ENCODE measurements around the gene TNFRSF25.

TNFRSF25 gene

GRCh38 chr1:6424619-6425593, 41.1 kb downstream of the TNFRSF25 start, which contains the start of gene ESPN:
TSS of gene ESPN (plus strand) at chr1:6424776. CDS start at chr1:6424956, 180 bp downstream.
- Histone ChIP-seq H3K9ac (no peak within 1 kb of the TSS), H3K4me1 (ENCODE audit: low read depth, poor library complexity, severe bottlenecking) (no peaks in the 10 kb centered on the region), H4K20me1 (ENCODE audit: insufficient read depth) (no peaks in the 10 kb centered on the region), H3K27me3 (ENCODE audit: insufficient read depth, low read depth) (peaks cover 91% of the 10 kb centered on the region), H3K27ac (no peak within 1 kb of the TSS), H3K4me3 (IDR thresholded peaks at IDR 0.05; ENCODE audit: insufficient read depth, low read depth, low read length) (no peak within 1 kb of the TSS), H3K36me3 (ENCODE audit: insufficient read depth) (no peaks in the 10 kb centered on the region), H3K4me2 (no peak within 1 kb of the TSS), H3K79me2 (ENCODE audit: insufficient read depth, low read depth) (no peaks in the 10 kb centered on the region), H2AFZ (ENCODE audit: low read depth) (no peak within 1 kb of the TSS; the same call in 1 of the 2 replicates)
- TF ChIP-seq CTCF (conservative IDR thresholded peaks at IDR 0.05; ENCODE audit: low read depth, low read length), result no peak

GRCh38 chr1:6424000-6424565, 41.9 kb downstream of the TNFRSF25 start:
- Histone ChIP-seq H3K9ac (no peak overlapping the region), H3K27me3 (ENCODE audit: insufficient read depth, low read depth) (peaks cover 94% of the 10 kb centered on the region), H3K27ac (no peak overlapping the region), H3K4me2 (no peak overlapping the region), H3K79me2 (ENCODE audit: insufficient read depth, low read depth) (no peaks in the 10 kb centered on the region), H3K4me1 (ENCODE audit: low read depth, poor library complexity, severe bottlenecking) (no peaks in the 10 kb centered on the region), H2AFZ (ENCODE audit: low read depth) (no peak overlapping the region), H4K20me1 (ENCODE audit: insufficient read depth) (no peaks in the 10 kb centered on the region), H3K4me3 (IDR thresholded peaks at IDR 0.05; ENCODE audit: insufficient read depth, low read depth, low read length) (no peak overlapping the region), H3K36me3 (ENCODE audit: insufficient read depth) (no peaks in the 10 kb centered on the region)
- no peak for TF ChIP-seq CTCF (conservative IDR thresholded peaks at IDR 0.05; ENCODE audit: low read depth, low read length)

GRCh38 chr1:6423321-6423999, 42.5 kb downstream of the TNFRSF25 start:
- no peaks in the 10 kb centered on the region for H4K20me1 ChIP-seq (ENCODE audit: insufficient read depth)
- H3K4me2 ChIP-seq, result no peak overlapping the region
- peak; percentile 92 for TF ChIP-seq CTCF (conservative IDR thresholded peaks at IDR 0.05; ENCODE audit: low read depth, low read length)
- H3K4me1 ChIP-seq (ENCODE audit: low read depth, poor library complexity, severe bottlenecking), result no peaks in the 10 kb centered on the region
- H2AFZ ChIP-seq (ENCODE audit: low read depth), result no peak overlapping the region; the same call in 1 of the 2 replicates
- no peak overlapping the region for H3K9ac ChIP-seq
- no peak overlapping the region for H3K27ac ChIP-seq
- peaks cover 96% of the 10 kb centered on the region for H3K27me3 ChIP-seq (ENCODE audit: insufficient read depth, low read depth)
- H3K36me3 ChIP-seq (ENCODE audit: insufficient read depth), result no peaks in the 10 kb centered on the region
- no peaks in the 10 kb centered on the region for H3K79me2 ChIP-seq (ENCODE audit: insufficient read depth, low read depth)
- no peak overlapping the region for H3K4me3 ChIP-seq (IDR thresholded peaks at IDR 0.05; ENCODE audit: insufficient read depth, low read depth, low read length)

GRCh38 chr1:6421266-6421665, 44.7 kb downstream of the TNFRSF25 start:
- H3K4me2 ChIP-seq, result no peak overlapping the region
- H3K9ac ChIP-seq, result no peak overlapping the region
- no peak for TF ChIP-seq CTCF (conservative IDR thresholded peaks at IDR 0.05; ENCODE audit: low read depth, low read length)
- no peaks in the 10 kb centered on the region for H4K20me1 ChIP-seq (ENCODE audit: insufficient read depth)
- no peak overlapping the region for H3K4me3 ChIP-seq (IDR thresholded peaks at IDR 0.05; ENCODE audit: insufficient read depth, low read depth, low read length)
- H2AFZ ChIP-seq (ENCODE audit: low read depth), result no peak overlapping the region
- no peaks in the 10 kb centered on the region for H3K36me3 ChIP-seq (ENCODE audit: insufficient read depth)
- no peaks in the 10 kb centered on the region for H3K79me2 ChIP-seq (ENCODE audit: insufficient read depth, low read depth)
- H3K27ac ChIP-seq, result no peak overlapping the region
- no peaks in the 10 kb centered on the region for H3K4me1 ChIP-seq (ENCODE audit: low read depth, poor library complexity, severe bottlenecking)
- H3K27me3 ChIP-seq (ENCODE audit: insufficient read depth, low read depth), result peaks cover 95% of the 10 kb centered on the region

Measured in KMS-11 (cell line).